ENCODE measurements around the gene ZDHHC14.

GRCh38 chr6:157537556-157537955, 156.6 kb downstream of the ZDHHC14 start:
- TF ChIP-seq CTCF (IDR thresholded peaks at IDR 0.05) = no peak
- TF ChIP-seq POLR2A (IDR thresholded peaks at IDR 0.05) = no peak

All from vagina (tissue), 2 donors.